HL-60/S4 treated with phorbol 12-myristate 13-acetate at 8.2 ng/mL for 4 days and 3 days (cell line): Measurements from ENCODE around the gene POC1A.
"Not testable (repeated sequence)": the region's sequence is repeated elsewhere in the genome, so short reads cannot be mapped to it uniquely, and the experiment has no call there.

Experiments
- in situ Hi-C: fragments of 300-500 bp; cut with MboI; formaldehyde crosslinking; loops from 2 replicates; pipeline ENCODE4 v1.15.0; 2022; ENCODE audit warnings: low sequenced_read_pairs

POC1A gene

DNA sequence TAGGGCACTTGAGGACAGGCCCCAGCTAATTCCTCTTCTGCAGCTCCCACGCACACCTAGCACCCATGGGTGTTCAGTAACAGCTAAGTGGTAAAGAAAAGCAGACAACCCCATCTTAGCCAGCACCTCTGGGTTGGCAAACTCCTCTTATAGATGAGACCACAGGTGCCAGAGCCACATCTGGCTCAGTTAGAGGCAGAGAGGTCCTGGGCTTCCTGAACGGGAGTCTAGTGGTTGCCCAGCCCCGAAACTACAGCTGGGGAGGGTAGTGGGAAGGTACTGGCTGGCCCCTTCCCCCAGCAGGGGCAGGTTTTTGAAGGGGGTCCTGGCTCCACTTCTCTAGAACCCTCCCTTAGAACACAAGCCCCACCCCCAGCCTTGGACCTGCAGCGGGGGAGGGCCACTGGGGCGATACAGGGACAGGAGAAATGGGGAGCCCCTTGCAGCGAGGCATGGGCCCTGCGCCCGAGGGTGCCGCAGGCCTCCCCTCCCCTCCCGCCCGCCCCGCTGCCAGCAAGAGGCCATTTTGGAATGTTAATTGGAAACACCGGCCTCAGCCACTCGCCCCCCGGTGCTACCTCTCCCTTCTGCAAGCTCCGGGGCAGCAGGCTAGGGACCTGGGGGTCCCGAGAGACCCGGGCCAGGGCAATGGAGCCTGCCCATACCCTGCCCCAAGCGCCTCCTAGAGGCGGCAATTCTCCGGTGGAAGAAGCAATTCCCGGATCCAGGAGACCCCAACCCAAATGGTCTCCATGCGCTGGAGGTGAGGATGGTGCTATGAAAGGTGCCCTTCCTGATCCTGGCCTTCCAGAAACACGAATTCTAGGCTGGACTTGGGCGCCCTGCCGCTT is 99.3 kb downstream of the POC1A start:
- in situ Hi-C loops: loop anchor here (10.0 kb wide), 1 partner anchor 70 kb away; no protein-coding TSS in a partner anchor

DNA sequence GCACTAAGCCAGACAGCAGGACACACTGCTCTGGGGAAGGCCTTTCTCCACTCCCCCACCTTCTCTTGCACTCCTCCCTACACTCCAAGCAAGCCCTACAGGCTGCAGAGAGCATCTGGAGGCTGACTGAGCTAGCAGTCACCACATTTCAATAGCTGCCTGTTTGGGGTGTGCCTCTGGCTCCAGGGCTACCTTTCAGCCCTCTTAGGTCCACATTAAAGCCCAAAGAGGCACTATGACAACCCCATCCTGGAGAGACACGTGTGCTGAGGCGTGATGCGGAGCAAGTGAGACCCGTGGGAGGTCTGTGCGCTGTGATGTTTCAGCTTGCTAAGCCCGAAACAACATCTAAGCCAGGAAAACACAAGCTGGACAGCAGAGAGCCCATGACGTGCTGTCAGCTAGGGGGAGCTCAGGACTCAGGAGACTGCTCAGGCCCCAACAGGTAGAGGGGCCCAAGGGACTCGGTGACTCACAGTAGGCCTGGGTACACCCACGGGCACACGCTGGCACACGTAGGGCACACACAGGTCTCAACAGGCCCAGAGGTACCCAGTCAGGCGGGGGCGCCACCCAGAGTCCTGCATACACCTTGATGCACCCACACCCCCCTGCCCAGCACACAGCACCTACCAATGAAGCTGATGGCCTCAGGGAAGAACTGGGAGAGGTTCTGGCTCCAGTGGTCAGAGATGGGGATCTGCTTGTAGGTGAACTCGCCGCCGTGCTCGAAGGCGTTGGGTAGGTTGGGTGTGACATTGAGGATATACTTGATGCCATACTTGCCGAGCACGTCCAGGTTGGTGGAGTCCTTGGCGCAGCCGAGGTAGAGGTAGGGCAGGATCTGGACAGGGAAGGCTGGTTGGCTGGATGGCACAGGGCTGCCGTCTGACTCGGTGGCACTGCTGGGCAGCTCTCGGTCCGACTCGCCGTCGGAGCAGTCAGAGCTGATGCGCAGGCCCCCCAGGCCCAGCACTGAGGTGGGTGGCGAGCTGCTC is 100.6 kb downstream of the POC1A start:
- in situ Hi-C loops: loop anchor here (10.0 kb wide), 1 partner anchor 71 kb away; no protein-coding TSS in a partner anchor

DNA sequence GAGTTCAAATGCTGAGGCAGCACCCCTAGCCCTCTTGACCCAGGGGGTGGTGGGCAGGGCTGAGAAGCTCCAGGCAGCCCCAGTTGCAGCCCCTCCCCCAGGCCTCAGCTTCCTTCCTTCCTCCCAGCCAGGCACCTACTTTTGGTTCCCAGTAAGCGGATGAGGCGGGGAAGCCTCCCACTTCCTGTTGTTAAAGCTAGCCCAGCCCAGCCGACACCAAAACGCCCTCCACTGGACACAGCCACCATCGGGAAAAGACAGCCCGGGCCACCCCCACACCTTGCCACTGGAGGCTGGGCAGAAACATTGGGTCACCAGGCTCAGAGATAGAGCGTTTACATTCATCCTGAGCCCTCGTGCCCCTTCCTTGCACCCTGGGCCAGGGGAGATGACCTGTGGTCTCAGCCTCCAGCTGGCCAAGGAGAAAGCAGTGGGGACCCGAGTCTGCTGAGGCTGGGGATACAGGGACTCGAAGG is 101.4 kb downstream of the POC1A start:
- in situ Hi-C loops: loop anchor here (10.0 kb wide), 1 partner anchor 72 kb away; no protein-coding TSS in a partner anchor

DNA sequence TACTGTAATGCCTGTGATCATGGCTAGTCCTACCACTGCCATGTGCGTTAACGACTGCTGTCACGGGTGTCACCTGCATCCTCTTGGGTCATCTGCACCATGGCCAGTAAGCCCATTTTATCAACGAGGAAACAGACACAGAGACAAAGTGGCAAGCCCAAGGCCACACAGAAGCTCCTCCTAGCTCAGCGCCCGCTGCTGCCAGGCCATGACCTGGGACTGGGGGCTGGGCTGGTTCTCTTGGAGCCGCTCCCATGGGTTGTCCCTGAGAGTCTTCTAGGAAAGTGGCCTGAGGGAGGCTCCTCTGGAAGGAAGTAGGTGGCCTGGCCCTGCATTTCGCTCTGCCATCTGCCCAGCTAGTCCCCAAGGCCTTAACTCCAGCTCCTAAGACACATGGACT is 102.8 kb downstream of the POC1A start:
- in situ Hi-C loops: loop anchor here (10.0 kb wide), 1 partner anchor 73 kb away; no protein-coding TSS in a partner anchor

DNA sequence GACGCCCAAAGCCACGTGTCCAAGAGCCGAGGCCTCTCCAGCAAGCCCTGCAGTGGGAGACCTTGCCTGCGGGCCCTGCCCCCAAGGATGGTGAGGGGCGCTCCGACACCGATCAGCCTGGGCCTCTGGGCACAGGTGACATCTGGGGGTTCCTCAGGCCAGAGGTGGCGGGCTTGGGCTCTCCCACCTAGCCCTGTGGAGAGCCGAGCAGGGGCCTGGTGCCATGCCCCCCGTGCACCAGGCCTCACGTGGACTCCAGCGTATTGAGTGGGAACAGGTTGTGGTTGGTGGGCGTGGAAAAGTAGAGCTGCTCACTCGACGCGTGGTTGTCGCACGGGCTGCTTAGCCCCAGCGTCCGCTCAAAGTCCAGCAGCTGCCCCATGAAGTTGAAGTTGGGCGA is 103.7 kb downstream of the POC1A start:
- in situ Hi-C loops: loop anchor here (10.0 kb wide), 1 partner anchor 74 kb away; no protein-coding TSS in a partner anchor

DNA sequence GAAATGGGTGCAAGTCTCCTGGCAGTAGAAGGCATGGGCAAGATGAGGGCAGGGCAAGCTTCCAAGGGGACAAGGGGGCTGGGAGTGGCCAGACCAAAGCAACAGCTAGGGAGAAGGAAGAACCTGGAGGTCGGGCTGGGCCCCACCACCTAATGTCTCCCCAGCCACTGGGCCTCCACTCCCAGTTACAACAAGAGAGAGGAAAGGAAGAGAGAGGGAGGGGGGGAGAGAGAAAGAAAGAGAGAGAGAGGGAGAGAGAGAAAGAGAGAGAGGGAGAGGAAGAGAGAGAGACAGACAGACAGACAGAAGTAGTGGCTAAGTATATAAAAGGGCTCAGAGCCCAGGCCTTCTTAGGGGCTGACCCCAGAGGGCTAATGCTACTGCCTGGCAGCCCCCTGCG is 104.7 kb downstream of the POC1A start:
- in situ Hi-C loops: no loop called here

DNA sequence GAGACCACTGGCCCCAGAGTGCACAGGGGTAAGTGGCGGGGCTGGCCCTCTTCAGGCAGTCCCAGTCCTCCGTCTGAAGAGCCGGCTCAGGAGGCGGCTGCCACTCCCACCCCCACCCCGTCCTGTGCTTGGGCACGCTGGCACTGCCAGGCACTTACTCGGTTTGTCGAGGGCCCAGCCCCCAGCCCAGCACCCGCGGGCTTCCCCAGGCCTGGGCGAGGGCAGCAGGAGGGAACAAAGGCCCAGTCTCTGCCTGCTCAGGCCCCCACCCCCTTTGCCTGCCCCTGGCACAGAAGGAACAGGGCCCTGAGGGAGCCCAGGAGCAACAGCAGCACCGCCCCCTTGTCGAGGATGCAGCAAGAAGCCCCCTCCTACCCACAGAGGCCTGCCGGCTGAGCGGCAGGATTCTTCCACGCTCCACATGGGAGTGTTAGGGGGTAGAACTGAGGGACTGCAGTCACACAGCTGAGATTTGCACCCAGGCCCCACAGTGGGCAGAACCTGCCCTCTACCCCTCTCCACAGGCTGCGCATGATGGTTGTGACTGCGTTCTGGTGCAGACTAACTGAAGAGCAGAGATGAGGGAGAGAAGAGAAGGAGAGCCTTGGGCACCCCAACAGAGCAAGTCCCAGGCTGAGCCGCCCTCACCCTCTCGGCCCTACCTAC is 106.8 kb downstream of the POC1A start:
- in situ Hi-C loops: no loop called here

DNA sequence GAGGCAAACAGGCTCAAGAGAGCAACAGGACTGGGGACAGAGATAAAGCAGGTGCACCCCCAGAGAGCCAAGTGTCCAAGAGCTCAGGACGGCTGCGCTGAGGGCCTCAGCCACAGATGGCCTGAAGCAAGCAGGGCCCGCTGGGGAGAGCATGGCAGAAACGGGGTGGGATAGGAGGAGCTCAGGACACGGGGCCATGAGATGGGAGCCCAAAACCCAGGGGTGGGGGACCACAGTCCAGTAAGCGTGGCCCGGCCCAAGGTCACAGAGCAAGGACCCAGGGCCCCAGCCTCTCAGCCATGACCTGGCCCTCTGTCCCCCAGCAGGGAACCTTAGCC is 107.4 kb downstream of the POC1A start:
- in situ Hi-C loops: no loop called here

DNA sequence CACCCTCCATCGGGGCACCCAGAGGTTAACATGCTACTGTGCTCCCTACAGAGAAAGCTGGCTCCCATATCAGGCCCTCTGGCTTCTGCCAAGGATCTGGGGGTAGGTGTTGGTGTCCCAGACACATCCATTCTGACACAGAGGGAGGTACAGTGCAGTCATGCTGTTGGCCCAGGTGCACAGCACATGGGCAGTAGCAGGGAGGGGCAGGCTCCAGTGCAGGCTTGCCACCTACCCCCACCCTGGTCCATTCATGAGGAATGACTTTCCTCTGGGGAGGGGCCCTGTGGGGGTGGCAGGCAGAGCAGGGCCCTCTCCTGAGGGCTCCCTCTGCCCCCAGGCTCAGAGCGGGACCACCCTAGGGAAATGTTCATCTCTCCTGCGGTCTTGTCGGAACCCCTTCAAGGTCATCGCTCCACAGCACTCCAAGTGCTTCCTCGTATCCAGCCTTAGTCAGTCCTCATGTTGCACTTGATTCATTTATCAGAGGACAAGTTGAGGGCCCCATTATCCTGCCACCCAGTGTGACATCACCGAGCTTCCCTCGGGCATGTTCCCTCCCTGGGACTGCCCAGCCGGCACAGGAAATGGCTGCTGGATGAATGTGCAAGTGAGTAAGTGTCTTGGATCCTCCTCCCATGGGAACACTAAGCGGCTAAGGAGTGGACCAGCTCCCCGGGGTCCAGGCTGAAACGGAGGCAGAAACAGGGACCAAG is 107.9 kb downstream of the POC1A start:
- in situ Hi-C loops: no loop called here

DNA sequence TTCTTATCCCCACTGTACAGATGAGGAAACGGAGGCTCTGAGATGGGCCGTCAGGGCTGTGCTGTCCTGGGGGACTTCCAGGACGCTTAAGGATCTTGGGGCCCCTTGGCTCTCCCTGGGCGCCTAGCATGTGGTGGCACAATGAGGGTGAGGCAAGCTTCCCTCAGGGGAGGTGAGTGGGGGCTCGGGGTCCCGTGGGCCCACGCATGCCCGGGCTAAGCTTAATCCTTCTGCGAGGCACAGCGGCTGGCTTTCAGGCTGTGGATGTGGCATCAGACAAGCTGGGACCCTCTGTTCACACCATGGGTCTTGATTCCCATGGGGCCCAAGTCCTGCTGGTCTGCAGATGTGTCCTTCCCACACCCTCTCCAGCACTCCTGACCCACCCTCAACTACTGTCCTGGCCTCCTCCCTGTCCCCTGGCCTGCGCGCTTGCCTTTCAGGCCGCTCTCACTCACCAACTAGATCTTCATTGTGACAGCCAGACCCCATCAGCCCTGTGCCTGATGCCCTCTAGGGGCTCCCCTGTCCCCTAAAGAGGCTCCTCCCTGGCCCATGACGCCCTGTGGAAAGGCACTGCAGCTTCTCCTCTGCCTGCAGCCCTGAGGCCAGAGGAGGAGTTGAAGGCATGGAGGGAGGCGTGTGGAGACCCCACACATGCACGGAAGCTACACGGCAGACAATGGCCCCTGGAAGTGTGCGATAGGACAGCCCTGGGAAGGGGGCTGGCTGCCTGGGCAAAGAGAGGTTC is 109.2 kb downstream of the POC1A start:
- in situ Hi-C loops: no loop called here

DNA sequence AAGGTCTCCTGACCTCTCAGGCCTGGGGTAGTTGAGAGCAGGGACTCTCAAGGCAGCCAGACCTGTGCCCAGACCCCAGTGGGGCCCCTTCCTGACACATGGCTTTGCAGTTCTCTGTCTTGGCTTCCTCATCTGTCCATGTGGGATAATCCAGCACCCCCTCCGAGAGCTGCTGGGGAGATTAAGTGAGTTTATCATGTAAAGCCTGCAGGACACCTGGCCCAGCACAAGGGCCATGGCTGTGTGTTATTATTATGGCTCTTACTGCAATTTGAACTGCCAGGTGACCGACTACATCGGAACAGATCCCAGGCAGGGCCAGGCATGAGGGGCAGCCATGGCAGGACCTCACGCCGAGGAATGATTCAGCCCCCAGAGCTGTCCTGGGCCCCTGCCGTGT is 110.5 kb downstream of the POC1A start:
- in situ Hi-C loops: no loop called here

DNA sequence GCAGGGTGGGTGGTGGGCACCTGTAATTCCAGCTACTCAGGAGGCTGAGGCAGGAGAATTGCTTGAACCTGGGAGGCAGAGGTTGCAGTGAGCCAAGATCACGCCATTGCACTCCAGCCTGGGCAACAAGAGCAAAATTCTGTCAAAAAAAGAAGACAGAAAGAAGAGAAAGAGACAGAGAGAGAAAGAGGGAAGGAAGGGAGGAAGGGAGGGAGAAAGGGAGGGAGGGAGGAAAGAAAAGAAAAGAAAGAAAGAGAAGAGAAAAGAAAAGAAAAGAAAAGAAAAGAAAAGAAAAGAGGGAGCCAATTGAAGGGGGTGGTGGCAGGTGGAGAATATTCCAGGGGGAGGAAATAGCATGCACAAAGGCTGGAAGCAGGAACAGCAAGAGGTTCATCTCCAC is 111.2 kb downstream of the POC1A start:
- in situ Hi-C loops: not testable (repeated sequence)

DNA sequence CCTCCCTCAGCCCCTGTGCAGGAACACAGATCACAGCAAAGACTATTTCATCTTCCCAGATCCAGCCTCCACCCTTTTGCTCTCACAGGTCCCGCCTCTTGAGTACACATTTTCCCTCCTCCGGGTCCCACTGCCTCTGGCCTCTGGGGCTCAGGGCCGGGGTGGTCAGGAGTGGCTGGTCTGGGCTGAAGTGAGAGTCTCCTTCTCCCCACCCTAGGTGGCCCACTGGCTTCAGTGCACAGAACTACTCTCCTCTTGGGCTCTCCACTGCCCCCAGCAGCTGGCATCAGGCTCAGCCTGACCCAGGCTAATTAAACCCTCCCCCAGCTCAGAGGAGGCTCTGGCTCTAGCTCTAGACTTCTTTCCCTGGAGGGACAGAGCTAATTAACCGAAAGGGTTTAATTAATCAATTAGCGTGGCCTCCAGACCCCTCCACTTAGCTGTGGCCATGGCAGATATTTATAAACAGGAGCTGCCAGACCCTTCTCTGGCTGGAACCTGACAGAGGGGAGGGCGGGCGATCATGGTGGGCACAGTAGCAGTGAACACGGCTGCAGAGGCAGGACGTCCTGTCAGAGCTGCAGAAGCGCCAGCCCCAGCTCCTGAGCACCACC is 113.0 kb downstream of the POC1A start:
- in situ Hi-C loops: no loop called here

DNA sequence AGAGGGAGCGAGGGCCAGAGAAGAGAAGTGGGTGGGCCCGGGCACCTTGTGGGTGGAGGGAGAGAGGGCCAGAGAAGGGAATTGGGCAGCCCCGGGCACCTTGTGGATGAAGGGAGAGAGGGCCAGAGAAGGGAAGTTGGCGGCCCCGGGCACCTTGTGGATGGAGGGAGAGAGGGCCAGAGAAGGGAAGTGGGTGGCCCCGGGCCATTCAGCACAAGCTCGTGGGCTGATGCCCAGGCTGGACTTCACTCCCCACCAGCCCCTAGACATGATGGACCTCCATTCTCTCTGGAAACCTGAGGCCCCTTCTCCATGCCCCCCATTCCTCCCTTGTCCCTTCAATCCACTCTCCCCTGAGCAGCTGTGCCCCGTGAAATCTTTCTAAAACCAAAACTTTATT is 113.6 kb downstream of the POC1A start:
- in situ Hi-C loops: no loop called here

DNA sequence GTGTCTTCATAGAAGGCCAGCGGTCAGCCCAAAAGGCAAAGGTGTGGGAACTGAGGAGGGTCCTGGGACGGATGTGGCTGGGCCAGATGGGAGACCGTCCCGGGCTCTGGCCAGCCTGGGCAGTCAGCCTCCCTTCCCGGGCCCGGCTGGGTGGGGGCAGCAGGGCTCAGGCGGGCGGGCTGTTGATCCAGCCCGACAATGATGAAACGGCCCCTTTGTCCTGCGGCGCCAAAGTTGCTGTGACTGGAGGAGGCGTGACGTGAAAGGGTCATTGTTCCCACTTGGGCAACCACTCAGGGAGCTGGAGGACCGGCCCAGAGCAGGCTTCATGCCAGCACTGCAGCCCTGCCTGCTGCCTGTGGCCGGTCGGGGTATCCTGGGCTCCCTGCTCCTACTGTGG is 114.4 kb downstream of the POC1A start:
- in situ Hi-C loops: no loop called here

DNA sequence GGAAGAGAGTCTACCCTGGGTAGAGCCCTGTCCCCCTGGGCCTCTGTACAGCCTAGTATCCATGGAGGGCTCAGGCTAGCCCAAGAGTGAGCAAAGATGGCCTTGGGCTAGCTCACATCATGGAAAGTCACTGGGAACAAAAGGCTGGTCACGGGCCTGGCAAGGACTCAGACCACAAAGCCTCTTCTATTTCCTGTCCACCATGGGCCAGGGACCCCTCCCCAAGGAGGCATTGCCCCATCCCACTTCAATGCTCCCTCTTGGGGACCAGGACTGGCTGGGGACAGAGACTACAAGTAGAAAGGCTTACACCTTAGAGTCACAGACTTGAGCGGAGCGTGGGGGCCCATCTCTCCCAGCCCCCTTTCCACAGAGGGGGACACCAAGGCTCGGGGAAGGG is 114.8 kb downstream of the POC1A start:
- in situ Hi-C loops: no loop called here

DNA sequence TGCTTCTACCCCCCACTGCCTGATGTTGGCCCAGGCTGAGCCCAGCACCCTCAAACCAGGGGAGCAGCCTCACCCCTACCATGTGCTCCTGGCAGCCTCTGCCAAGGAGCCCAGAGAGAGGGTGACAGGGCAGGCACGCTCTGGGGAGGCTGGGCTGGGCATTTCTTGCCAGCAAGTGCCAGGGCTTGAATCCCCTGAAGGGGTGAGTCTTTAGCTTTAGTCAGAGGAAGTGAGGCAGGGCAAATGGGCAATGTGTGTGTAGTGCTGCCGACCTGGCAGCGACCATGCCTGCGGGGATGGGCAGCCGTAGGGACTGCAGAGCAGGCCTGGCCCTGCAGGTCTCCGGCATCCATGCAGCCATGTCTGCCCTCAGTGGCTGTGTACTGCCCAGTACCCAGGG is 116.0 kb downstream of the POC1A start:
- in situ Hi-C loops: no loop called here

DNA sequence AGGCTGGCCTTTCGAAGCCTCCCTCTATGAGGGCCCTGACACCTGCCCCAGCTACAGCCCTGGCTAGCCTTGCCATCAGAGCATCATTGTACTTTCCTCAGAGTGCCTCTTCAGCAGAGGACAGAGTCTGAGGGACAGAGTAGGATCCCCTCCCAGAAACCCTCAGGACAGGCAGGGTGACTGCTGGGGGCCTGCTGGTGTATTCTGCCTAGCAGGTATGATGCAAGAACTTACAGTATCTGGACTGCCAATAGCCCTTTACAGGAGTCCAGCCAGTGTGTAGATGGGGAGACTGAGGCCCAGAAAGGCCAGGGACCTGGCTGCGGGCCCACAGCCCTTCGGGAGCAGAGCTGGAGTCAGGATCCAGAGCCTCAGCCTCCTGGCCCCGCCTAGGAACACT is 116.9 kb downstream of the POC1A start:
- in situ Hi-C loops: no loop called here

DNA sequence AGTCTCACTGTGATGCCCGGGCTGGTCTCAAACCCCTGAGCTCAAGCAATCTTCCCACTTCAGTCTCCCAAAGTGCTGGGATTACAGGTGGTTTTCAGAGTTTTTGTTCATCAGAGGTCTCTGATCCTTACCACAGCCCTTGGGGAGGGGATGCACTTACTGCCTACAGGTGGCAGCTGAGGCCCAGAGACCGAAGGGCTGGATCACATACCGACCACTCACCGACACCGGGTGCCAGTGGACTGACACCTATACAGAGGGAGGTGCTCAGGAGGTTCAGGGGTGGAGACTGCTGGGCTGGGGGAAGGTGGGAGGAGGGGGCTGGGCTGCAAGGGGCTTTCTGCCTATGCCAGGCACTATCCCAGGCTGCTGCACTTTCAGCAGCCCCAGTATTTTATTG is 117.4 kb downstream of the POC1A start:
- in situ Hi-C loops: no loop called here
